Endothelial cell of umbilical vein (primary cell): ENCODE measurements around the gene DNAH6. TPM values are rescaled to one million over a fixed set of nuclear protein-coding genes. Genes with fewer than 3 reads are reported as not detected.

Source experiments
- BruUV-seq: library from RNA; stranded (reverse); fragments of 400-500 nt; replicated peaks from 2 replicates; lab custom pipeline; 2021; lab: Mats Ljungman, UMichigan
- CTCF ChIA-PET: fragments of 300-600, 350-600 bp; sonication (Branson Sonifier 250); formaldehyde crosslinking; loops from one replicate; lab custom pipeline; 2021; ENCODE audit warnings: antibody characterized with exemption, inconsistent platforms; lab: Charles Lee
- POLR2A ChIA-PET: fragments of 300-600, 350-600 bp; sonication (Branson Sonifier 250); formaldehyde crosslinking; loops from one replicate; lab custom pipeline; 2021; ENCODE audit warnings: antibody characterized with exemption, inconsistent platforms; lab: Charles Lee
- DNase-seq: peaks from one replicate; pipeline ENCODE4 v3.0.0-alpha.2; 2011; ENCODE audit warnings: low read depth, low spot score
- FAIRE-seq: peaks from 2 replicates; lab custom pipeline; 2011; peaks lifted over from hg19 to GRCh38; lab: Jason Lieb, UNC
- H2AFZ ChIP-seq: 2 replicates; pipeline ENCODE4 v1.6.0; 2012; ENCODE audit warnings: low read depth, low read length, control low read depth, inconsistent platforms
- H3K27ac ChIP-seq: 2 replicates; pipeline ENCODE4 v1.5.1; 2011; ENCODE audit warnings: low read depth, mild to moderate bottlenecking, control low read depth, low read length, moderate library complexity; ENCODE audit not compliant: insufficient read depth
- H3K27me3 ChIP-seq, 2 experiments: 2 replicates each; pipeline versions ENCODE4 v1.6.0 to v1.6.1; 2011; ENCODE audit warnings: low read length in 2 of 2, mixed read lengths in 1 of 2; ENCODE audit not compliant: control insufficient read depth in 2 of 2, insufficient read depth in 2 of 2
- H3K36me3 ChIP-seq, 2 experiments: 2 replicates in 1 of 2; 3 replicates in 1 of 2; pipeline ENCODE4 v1.5.1; 2011; ENCODE audit warnings: low read length in 2 of 2, mild to moderate bottlenecking in 1 of 2, moderate library complexity in 1 of 2; ENCODE audit not compliant: control insufficient read depth in 2 of 2, insufficient read depth in 2 of 2; ENCODE audit errors: extremely low read depth in 1 of 2
- H3K4me1 ChIP-seq: 3 replicates; pipeline ENCODE4 v1.5.1; 2011; ENCODE audit warnings: mild to moderate bottlenecking, low read length; ENCODE audit not compliant: control insufficient read depth, insufficient read depth; ENCODE audit errors: extremely low read depth
- H3K4me2 ChIP-seq: 2 replicates; pipeline ENCODE4 v1.6.1; 2011; ENCODE audit warnings: low read length, control low read depth, mixed read lengths; ENCODE audit not compliant: insufficient read depth
- H3K4me3 ChIP-seq, 3 experiments: fragments of 200-600 bp in 1 of 3; sonication (generic), shearing (Covaris generic) in 1 of 3; replicated peaks in 1 of 3; 2 replicates each; pipeline ENCODE4 v1.5.1; 2011 to 2016; ENCODE audit warnings: control low read depth in 3 of 3, low read length in 3 of 3, mild to moderate bottlenecking in 2 of 3, inconsistent platforms in 1 of 3, low read depth in 1 of 3, moderate library complexity in 1 of 3; ENCODE audit not compliant: insufficient read depth in 1 of 3
- H3K79me2 ChIP-seq: 2 replicates; pipeline ENCODE4 v1.6.0; 2012; ENCODE audit warnings: low read length, inconsistent platforms; ENCODE audit not compliant: control insufficient read depth, insufficient read depth
- H3K9ac ChIP-seq: replicated peaks from 2 replicates; pipeline ENCODE3; 2011; ENCODE audit warnings: low read length, control low read depth; ENCODE audit not compliant: insufficient read depth; ENCODE audit errors: extremely low read depth
- H3K9me1 ChIP-seq: replicated peaks from 3 replicates; pipeline ENCODE4 v1.6.0; 2011; ENCODE audit warnings: mild to moderate bottlenecking, low read length; ENCODE audit not compliant: control insufficient read depth, insufficient read depth; ENCODE audit errors: extremely low read depth
- H3K9me3 ChIP-seq: replicated peaks from 2 replicates; pipeline ENCODE4 v1.5.1; 2012; ENCODE audit warnings: low read length, inconsistent platforms; ENCODE audit not compliant: control insufficient read depth, insufficient read depth
- H4K20me1 ChIP-seq: replicated peaks from 2 replicates; pipeline ENCODE3; 2011; ENCODE audit warnings: mild to moderate bottlenecking, low read length; ENCODE audit not compliant: control insufficient read depth, insufficient read depth; ENCODE audit errors: extremely low read depth
- CTCF ChIP-seq, 2 donors: IDR thresholded peaks; 1 replicate in 1 of 2; 2 replicates in 1 of 2; pipeline ENCODE4 v1.5.1; 2011; ENCODE audit warnings: low read length in 2 of 2, mild to moderate bottlenecking in 2 of 2, moderate library complexity in 2 of 2, control low read depth in 1 of 2, inconsistent platforms in 1 of 2, low read depth in 1 of 2; ENCODE audit not compliant: insufficient read depth in 1 of 2; ENCODE audit errors: extremely low read depth in 1 of 2
- EZH2 ChIP-seq: IDR thresholded peaks from 2 replicates; pipeline ENCODE4 v1.6.1; 2012; ENCODE audit warnings: borderline replicate concordance, low read depth, mild to moderate bottlenecking, moderate library complexity, low read length, inconsistent platforms; ENCODE audit not compliant: severe bottlenecking
- FOS ChIP-seq: IDR thresholded peaks from 2 replicates; pipeline ENCODE4 v1.6.1; 2011; ENCODE audit warnings: mild to moderate bottlenecking, low read length, moderate library complexity, borderline replicate concordance; ENCODE audit not compliant: insufficient read depth
- GATA2 ChIP-seq: IDR thresholded peaks from 2 replicates; pipeline ENCODE4 v1.7.0; 2011; ENCODE audit warnings: low read depth, mild to moderate bottlenecking, moderate library complexity, mixed read lengths, low read length; ENCODE audit not compliant: insufficient read length, insufficient read depth
- JUN ChIP-seq: IDR thresholded peaks from 2 replicates; pipeline ENCODE4 v1.6.1; 2011; ENCODE audit warnings: borderline replicate concordance, low read depth; ENCODE audit not compliant: insufficient read length, insufficient read depth
- MAX ChIP-seq: IDR thresholded peaks from 2 replicates; pipeline ENCODE4 v1.6.1; 2011; ENCODE audit not compliant: insufficient read depth, insufficient read length
- MYC ChIP-seq: IDR thresholded peaks from one replicate; pipeline ENCODE4 v1.6.1; 2011; ENCODE audit warnings: mild to moderate bottlenecking, low read depth, low read length
- POLR2A ChIP-seq: IDR thresholded peaks from 2 replicates; pipeline ENCODE4 v1.6.1; 2012; ENCODE audit warnings: low read depth, mild to moderate bottlenecking, control low read depth, low read length
- POLR2AphosphoS5 ChIP-seq: IDR thresholded peaks from 2 replicates; pipeline ENCODE4 v1.6.1; 2012; ENCODE audit warnings: low read depth, mild to moderate bottlenecking, control low read depth, low read length, moderate library complexity; ENCODE audit not compliant: insufficient read depth
- dilution Hi-C: fragments of 300-500 bp; cut with MboI; formaldehyde crosslinking; loops from one replicate; pipeline ENCODE4 v1.15.0; 2019; ENCODE audit warnings: low sequenced_read_pairs; ENCODE audit not compliant: extremely low pct_ligation_motif_present
- intact Hi-C: fragments of 100-400 bp; cut with micrococcal nuclease; formaldehyde crosslinking; loops from one replicate; pipeline ENCODE4 v1.10.0; 2022
- polyA plus RNA-seq, 4 experiments: library from polyadenylated mRNA; depleted of rRNA in 3 of 4; stranded (reverse) in 3 of 4; unstranded in 1 of 4; fragments of >200 nt; gene quantifications; 2 replicates each; pipeline versions ENCODE4 v1.2.1 to v1.2.3, GENCODE V29; 2011 to 2012; ENCODE audit warnings: missing spikeins in 1 of 4
- total RNA-seq: library from RNA; stranded (reverse); gene quantifications from 2 replicates; pipeline ENCODE4 v1.2.3, GENCODE V29; 2021

The DNAH6 gene
- total and polyA plus RNA-seq, 2 donors (not counting 3 experiments of a cell fraction or from before 2014, with no cell fraction given): 0.24 TPM; not detected in 1

DNA sequence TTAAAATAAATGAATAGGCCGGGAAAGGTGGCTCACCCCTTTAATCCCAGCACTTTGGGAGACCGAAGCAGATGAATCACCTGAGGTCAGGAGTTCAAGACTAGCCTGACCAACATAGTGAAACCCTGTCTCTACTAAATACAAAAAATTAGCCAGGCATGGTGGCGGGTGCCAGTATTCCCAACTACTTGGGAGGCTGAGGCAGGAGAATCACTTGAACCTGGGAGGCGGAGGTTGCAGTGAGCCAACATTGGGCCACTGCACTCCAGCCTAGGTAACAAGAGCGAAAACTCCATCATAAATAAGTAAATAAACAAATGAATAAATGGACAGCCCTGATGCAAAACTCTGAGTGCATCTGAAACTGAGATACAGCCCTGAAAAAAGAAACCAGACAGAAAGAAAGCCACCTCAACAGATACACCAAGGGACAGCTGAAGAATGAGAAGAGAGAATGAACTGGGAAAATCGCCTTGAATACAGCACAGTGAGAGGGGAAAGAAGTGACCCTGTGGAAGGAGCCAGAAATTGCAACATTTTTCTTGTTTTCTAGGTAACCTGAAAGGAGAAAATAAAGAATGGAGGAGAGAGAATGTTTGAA lies 300.2 kb downstream of the DNAH6 start:
- Histone ChIP-seq H3K79me2 (no peaks in the 10 kb centered on the region), H3K4me3 (no peak overlapping the region), H3K4me2 (no peak overlapping the region), H3K9me1 (no peaks in the 10 kb centered on the region), H3K27me3 (no peaks in the 10 kb centered on the region), H3K27ac (no peak overlapping the region), H3K9me3 (no peaks in the 10 kb centered on the region), H4K20me1 (no peaks in the 10 kb centered on the region), H3K4me1 (no peaks in the 10 kb centered on the region), H2AFZ (no peak overlapping the region), H3K9ac (no peak overlapping the region), H3K36me3 (no peaks in the 10 kb centered on the region)
- ChIA-PET CTCF (no interaction called here), POLR2A (no interaction called here)
- dilution Hi-C loops (no loop called here), intact Hi-C loops (no loop called here)
- no TSS peak for BruUV-seq
- TF ChIP-seq FOS (no peak), MAX (no peak)
- FAIRE-seq (no peak), DNase-seq (no peak)

GRCh38 chr2:84817239-84817655 lies 300.9 kb downstream of the DNAH6 start:
- H3K36me3 ChIP-seq: no peaks in the 10 kb centered on the region
- H3K4me3 ChIP-seq: no peak overlapping the region
- no peaks in the 10 kb centered on the region for H3K9me1 ChIP-seq
- dilution Hi-C loops: no loop called here
- CTCF ChIA-PET: no interaction called here
- H3K4me1 ChIP-seq: no peaks in the 10 kb centered on the region
- no peaks in the 10 kb centered on the region for H4K20me1 ChIP-seq
- no peaks in the 10 kb centered on the region for H3K27me3 ChIP-seq
- FAIRE-seq (no peak), DNase-seq (no peak)
- intact Hi-C loops: no loop called here
- BruUV-seq: no TSS peak
- H3K9me3 ChIP-seq: no peaks in the 10 kb centered on the region
- H3K4me2 ChIP-seq: no peak overlapping the region
- POLR2A ChIA-PET: no interaction called here
- H3K79me2 ChIP-seq: no peaks in the 10 kb centered on the region
- H2AFZ ChIP-seq: no peak overlapping the region
- H3K9ac ChIP-seq: no peak overlapping the region
- no peak overlapping the region for H3K27ac ChIP-seq
- no peak for TF ChIP-seq CTCF (IDR thresholded peaks at IDR 0.05; ENCODE audit: extremely low read depth in 1 of 2, insufficient read depth in 1 of 2, low read depth in 1 of 2, low read length in 2 of 2)
- TF ChIP-seq MYC: no peak
- TF ChIP-seq EZH2: no peak
- no peak for TF ChIP-seq FOS
- TF ChIP-seq JUN: no peak
- no peak for TF ChIP-seq POLR2A
- TF ChIP-seq GATA2: no peak
- no peak for TF ChIP-seq POLR2AphosphoS5
- no peak for TF ChIP-seq MAX
